Coronary artery (tissue), 2 donors: ENCODE data around the gene S100A7A.
A peak's percentile ranks its signal among the peaks of the same experiment; 100 is the strongest.

Source experiments
- DNase-seq: peaks from one replicate; pipeline ENCODE4 v3.0.0-alpha.2; 2017; ENCODE audit warnings: low spot score
- H3K27ac ChIP-seq, 2 donors: fragments of 200-600 bp; sonication (generic); one replicate each; pipeline ENCODE4 v1.5.1; 2016 to 2019
- H3K4me3 ChIP-seq: fragments of 200-600 bp; sonication (generic); 2 replicates; pipeline ENCODE4 v1.5.1; 2016; ENCODE audit warnings: mild to moderate bottlenecking, moderate library complexity
- CTCF ChIP-seq: fragments of 200-600 bp; sonication (generic); IDR thresholded peaks from one replicate; pipeline ENCODE4 v1.5.1; 2019; ENCODE audit warnings: antibody characterized with exemption

S100A7A gene

GRCh38 chr1:153389401-153389800 lies 26.9 kb upstream of the S100A7A start:
- TF ChIP-seq CTCF: no peak
- Histone ChIP-seq H3K27ac (no peak overlapping the region), H3K4me3 (no peak overlapping the region)
- DNase-seq: no peak

GRCh38 chr1:153389973-153390879 lies 26.1 kb upstream of the S100A7A start:
- DNase-seq: no peak
- Histone ChIP-seq H3K4me3 (peak overlapping the region; percentile 25), H3K27ac (peak overlapping the region in 1 of 2 donors; percentile 16)

GRCh38 chr1:153390938-153391710 lies 25.2 kb upstream of the S100A7A start, which contains the start of gene S100A8:
Gene S100A8 (minus strand): TSS chr1:153391073. CDS start chr1:153390535, 538 bp downstream.
- Histone ChIP-seq H3K27ac (peak within 1 kb of the TSS in 1 of 2 donors; percentile 16), H3K4me3 (peak within 1 kb of the TSS; percentile 25)
- no peak for TF ChIP-seq CTCF
- no peak for DNase-seq

More at GRCh38 chr1:153389973-153390879, 26.1 kb upstream of the S100A7A start:
- TF ChIP-seq CTCF: no peak

GRCh38 chr1:153392258-153392657 lies 24.1 kb upstream of the S100A7A start:
- H3K27ac ChIP-seq: no peak overlapping the region
- no peak for TF ChIP-seq CTCF
- no peak overlapping the region for H3K4me3 ChIP-seq
- no peak for DNase-seq

GRCh38 chr1:153392822-153393221 lies 23.5 kb upstream of the S100A7A start:
- H3K4me3 ChIP-seq: no peak overlapping the region
- H3K27ac ChIP-seq: no peak overlapping the region
- TF ChIP-seq CTCF: no peak
- no peak for DNase-seq

- H3K27ac ChIP-seq: no peak overlapping the region
- no peak for TF ChIP-seq CTCF
Measured at GRCh38 chr1:153393926-153394325, 22.4 kb upstream of the S100A7A start.

More at GRCh38 chr1:153393926-153394325, 22.4 kb upstream of the S100A7A start:
- peak; percentile 59 for DNase-seq
- H3K4me3 ChIP-seq: no peak overlapping the region
